Keratinocyte (primary cell): ENCODE measurements around the gene CHST8. TPM values are rescaled to one million over a fixed set of nuclear protein-coding genes. Genes with fewer than 3 reads are reported as not detected.

Source experiments
- DNase-seq: peaks from one replicate; pipeline ENCODE4 v3.0.0-alpha.2; 2011; ENCODE audit warnings: low read depth, missing footprints, low spot score
- FAIRE-seq: peaks from 2 replicates; lab custom pipeline; 2011; peaks lifted over from hg19 to GRCh38; lab: Jason Lieb, UNC
- H2AFZ ChIP-seq: 2 replicates; pipeline ENCODE4 v1.6.0; 2012; ENCODE audit warnings: low read length, control low read depth, inconsistent platforms; ENCODE audit not compliant: control insufficient read depth
- H3K27ac ChIP-seq: 2 replicates; pipeline ENCODE4 v1.5.1; 2011; ENCODE audit warnings: low read length; ENCODE audit not compliant: control insufficient read depth, insufficient read depth
- H3K27me3 ChIP-seq: 3 replicates; pipeline ENCODE4 v1.6.0; 2011; ENCODE audit warnings: low read length; ENCODE audit not compliant: control insufficient read depth, insufficient read depth; ENCODE audit errors: extremely low read depth
- H3K36me3 ChIP-seq, 2 experiments: 2 replicates in 1 of 2; 3 replicates in 1 of 2; pipeline ENCODE4 v1.5.1; 2011; ENCODE audit warnings: low read length in 2 of 2, mild to moderate bottlenecking in 1 of 2; ENCODE audit not compliant: control insufficient read depth in 2 of 2, insufficient read depth in 2 of 2; ENCODE audit errors: extremely low read depth in 1 of 2
- H3K4me1 ChIP-seq: 3 replicates; pipeline ENCODE4 v1.5.1; 2011; ENCODE audit warnings: low read length; ENCODE audit not compliant: control insufficient read depth, insufficient read depth; ENCODE audit errors: extremely low read depth
- H3K4me2 ChIP-seq: 3 replicates; pipeline ENCODE4 v1.6.0; 2011; ENCODE audit warnings: low read depth, low read length; ENCODE audit not compliant: control insufficient read depth, insufficient read depth; ENCODE audit errors: extremely low read depth
- H3K4me3 ChIP-seq, 3 experiments: fragments of 200-600 bp in 1 of 3; sonication (generic) in 1 of 3; 2 replicates in 2 of 3; 3 replicates in 1 of 3; pipeline ENCODE4 v1.5.1; 2011 to 2016; ENCODE audit warnings: low read length in 3 of 3, mild to moderate bottlenecking in 3 of 3, control low read depth in 2 of 3, inconsistent platforms in 1 of 3, low read depth in 1 of 3, mixed read lengths in 1 of 3, mixed run types in 1 of 3, moderate library complexity in 1 of 3; ENCODE audit not compliant: control insufficient read depth in 2 of 3, insufficient read depth in 2 of 3; ENCODE audit errors: extremely low read depth in 1 of 3
- H3K79me2 ChIP-seq: 2 replicates; pipeline ENCODE4 v1.6.0; 2012; ENCODE audit warnings: low read length; ENCODE audit not compliant: control insufficient read depth, insufficient read depth
- H3K9ac ChIP-seq: 3 replicates; pipeline ENCODE4 v1.6.0; 2011; ENCODE audit warnings: low read length; ENCODE audit not compliant: control insufficient read depth, insufficient read depth; ENCODE audit errors: extremely low read depth
- H3K9me1 ChIP-seq: 3 replicates; pipeline ENCODE4 v1.6.0; 2011; ENCODE audit warnings: low read length; ENCODE audit not compliant: control insufficient read depth, insufficient read depth; ENCODE audit errors: extremely low read depth
- H3K9me3 ChIP-seq: 2 replicates; pipeline ENCODE4 v1.5.1; 2012; ENCODE audit warnings: low read depth, low read length; ENCODE audit not compliant: control insufficient read depth
- H4K20me1 ChIP-seq: 3 replicates; pipeline ENCODE4 v1.6.0; 2011; ENCODE audit warnings: low read length; ENCODE audit not compliant: control insufficient read depth, insufficient read depth; ENCODE audit errors: extremely low read depth
- EZH2 ChIP-seq: IDR thresholded peaks from one replicate; pipeline ENCODE4 v1.6.1; 2012; ENCODE audit warnings: inconsistent platforms, mild to moderate bottlenecking, low read length, moderate library complexity
- dilution Hi-C: fragments of 300-500 bp; cut with MboI; formaldehyde crosslinking; loops from one replicate; pipeline ENCODE4 v1.7.0; 2020; ENCODE audit warnings: low sequenced_read_pairs; ENCODE audit not compliant: extremely low pct_ligation_motif_present
- polyA plus RNA-seq, 5 experiments: library from polyadenylated mRNA; depleted of rRNA in 3 of 5; stranded (reverse) in 3 of 5; stranded (forward) in 1 of 5; unstranded in 1 of 5; fragments of >200 nt; gene quantifications; 1 replicate in 1 of 5; 2 replicates in 3 of 5; 3 replicates in 1 of 5; pipeline versions ENCODE4 v1.2.1 to v1.2.3, GENCODE V29; 2011 to 2012; ENCODE audit warnings: missing spikeins in 2 of 5, low read depth in 1 of 5, low replicate concordance in 1 of 5
- TF ChIP-seq, protein P1 (sequence below), 3 experiments: IDR thresholded peaks in 1 of 3; conservative IDR thresholded peaks in 1 of 3; optimal IDR thresholded peaks in 1 of 3; 2 replicates in 2 of 3; 3 replicates in 1 of 3; pipeline versions ENCODE3 to v1.5.1; 2011; ENCODE audit warnings: low read length in 3 of 3, mild to moderate bottlenecking in 3 of 3, moderate library complexity in 2 of 3, control low read depth in 1 of 3, inconsistent platforms in 1 of 3; ENCODE audit not compliant: insufficient read depth in 2 of 3; ENCODE audit errors: extremely low read depth in 1 of 3

The CHST8 gene
- polyA plus RNA-seq, 1 donor (not counting 4 experiments of a cell fraction or from before 2014, with no cell fraction given): not detected

DNA sequence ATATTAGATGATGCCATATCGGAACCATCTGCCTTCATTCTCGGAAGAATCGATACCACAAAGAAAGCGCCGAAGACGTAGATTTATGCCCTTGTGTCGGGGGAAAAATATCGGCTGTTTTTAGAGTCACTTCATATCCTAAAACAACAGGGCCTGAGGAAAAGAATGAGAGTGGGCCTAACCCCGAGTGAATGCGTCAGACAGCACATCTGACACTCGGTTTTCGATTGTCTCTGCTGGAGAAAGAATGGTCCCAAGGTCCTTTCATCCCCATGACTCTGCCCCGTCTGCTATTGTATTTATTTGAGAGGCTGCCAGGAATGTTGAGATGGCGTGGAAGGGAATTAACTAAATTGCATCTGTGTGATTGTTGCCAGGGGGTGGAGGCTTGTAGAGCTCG is 46.1 kb downstream of the CHST8 start:
- no peak for FAIRE-seq
- no peaks in the 10 kb centered on the region for H3K9me1 ChIP-seq
- no peak overlapping the region for H3K4me2 ChIP-seq
- no peaks in the 10 kb centered on the region for H4K20me1 ChIP-seq
- no peak for DNase-seq
- H3K4me1 ChIP-seq: no peaks in the 10 kb centered on the region
- no peaks in the 10 kb centered on the region for H3K79me2 ChIP-seq
- H3K36me3 ChIP-seq: no peaks in the 10 kb centered on the region
- H3K9me3 ChIP-seq: no peaks in the 10 kb centered on the region
- no peak overlapping the region for H3K4me3 ChIP-seq
- TF ChIP-seq, protein P1, sequence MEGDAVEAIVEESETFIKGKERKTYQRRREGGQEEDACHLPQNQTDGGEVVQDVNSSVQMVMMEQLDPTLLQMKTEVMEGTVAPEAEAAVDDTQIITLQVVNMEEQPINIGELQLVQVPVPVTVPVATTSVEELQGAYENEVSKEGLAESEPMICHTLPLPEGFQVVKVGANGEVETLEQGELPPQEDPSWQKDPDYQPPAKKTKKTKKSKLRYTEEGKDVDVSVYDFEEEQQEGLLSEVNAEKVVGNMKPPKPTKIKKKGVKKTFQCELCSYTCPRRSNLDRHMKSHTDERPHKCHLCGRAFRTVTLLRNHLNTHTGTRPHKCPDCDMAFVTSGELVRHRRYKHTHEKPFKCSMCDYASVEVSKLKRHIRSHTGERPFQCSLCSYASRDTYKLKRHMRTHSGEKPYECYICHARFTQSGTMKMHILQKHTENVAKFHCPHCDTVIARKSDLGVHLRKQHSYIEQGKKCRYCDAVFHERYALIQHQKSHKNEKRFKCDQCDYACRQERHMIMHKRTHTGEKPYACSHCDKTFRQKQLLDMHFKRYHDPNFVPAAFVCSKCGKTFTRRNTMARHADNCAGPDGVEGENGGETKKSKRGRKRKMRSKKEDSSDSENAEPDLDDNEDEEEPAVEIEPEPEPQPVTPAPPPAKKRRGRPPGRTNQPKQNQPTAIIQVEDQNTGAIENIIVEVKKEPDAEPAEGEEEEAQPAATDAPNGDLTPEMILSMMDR (optimal IDR thresholded peaks at IDR 0.05 in 1 of 3, IDR thresholded peaks at IDR 0.05 in 1 of 3, conservative IDR thresholded peaks at IDR 0.05 in 1 of 3; ENCODE audit: extremely low read depth in 1 of 3, insufficient read depth in 2 of 3, low read length in 3 of 3): no peak
- TF ChIP-seq EZH2: no peak
- no peak overlapping the region for H2AFZ ChIP-seq
- dilution Hi-C loops: no loop called here
- H3K9ac ChIP-seq: no peak overlapping the region
- no peak overlapping the region for H3K27ac ChIP-seq
- H3K27me3 ChIP-seq: no peaks in the 10 kb centered on the region

DNA sequence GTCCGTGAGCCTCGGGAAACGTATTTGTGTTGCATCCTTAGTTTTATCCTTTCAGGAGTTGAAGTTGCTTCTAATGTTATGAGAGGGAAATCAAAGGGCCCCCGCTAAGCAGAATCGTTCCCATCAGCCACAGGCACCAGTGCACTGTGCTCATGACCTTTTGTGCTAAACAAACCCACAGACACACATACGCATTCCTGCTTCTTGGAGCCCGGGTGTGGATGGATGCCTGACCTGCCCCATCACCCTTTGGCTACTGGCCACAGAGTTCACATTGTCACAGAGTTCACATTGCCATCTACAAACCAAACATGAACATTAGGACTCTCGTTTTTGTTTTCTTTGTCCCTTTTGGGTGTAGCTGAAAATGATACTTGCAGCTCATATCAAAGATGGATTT is 47.2 kb downstream of the CHST8 start:
- Histone ChIP-seq H3K4me2 (no peak overlapping the region), H3K9me3 (no peaks in the 10 kb centered on the region), H3K79me2 (no peaks in the 10 kb centered on the region), H3K4me3 (no peak overlapping the region), H2AFZ (no peak overlapping the region), H3K27me3 (no peaks in the 10 kb centered on the region), H3K27ac (no peak overlapping the region), H3K36me3 (no peaks in the 10 kb centered on the region), H3K9ac (no peak overlapping the region), H3K9me1 (no peaks in the 10 kb centered on the region), H4K20me1 (no peaks in the 10 kb centered on the region), H3K4me1 (no peaks in the 10 kb centered on the region)
- TF ChIP-seq, protein P1 (optimal IDR thresholded peaks at IDR 0.05 in 1 of 3, IDR thresholded peaks at IDR 0.05 in 1 of 3, conservative IDR thresholded peaks at IDR 0.05 in 1 of 3; ENCODE audit: extremely low read depth in 1 of 3, insufficient read depth in 2 of 3, low read length in 3 of 3): no peak
- no peak for TF ChIP-seq EZH2
- DNase-seq (no peak), FAIRE-seq (no peak)
- dilution Hi-C loops: no loop called here
